ENCODE measurements around the gene MRPS5. TPM values are rescaled to one million over a fixed set of nuclear protein-coding genes. Genes with fewer than 3 reads are reported as not detected.

The MRPS5 gene
- total RNA-seq, 2 experiments from 2014 or later = 93.0 to 96.1 TPM

- Mint-ChIP-seq H3K4me1 (ENCODE audit: low read depth) (peaks cover 76% of the 10 kb centered on the region), H3K9me3 (peaks cover 3% of the 10 kb centered on the region), H3K27ac (peak overlapping the region; percentile 23), H3K27me3 (no peaks in the 10 kb centered on the region), H3K4me3 (no peak overlapping the region), H3K36me3 (ENCODE audit: low read depth) (peaks cover 3% of the 10 kb centered on the region)
- ChIA-PET CTCF (interaction anchor here (1.1 to 4.6 kb wide), 7 partner anchors 9 to 72 kb away, joined by 3 to 31 read pairs (median 19); partner anchors contain the start of gene MAL), POLR2A (interaction anchor here (1.0 to 1.8 kb wide), 7 partner anchors 11 to 36 kb away, joined by 3 to 10 read pairs (median 4); partner anchors contain the start of gene MAL)
- intact Hi-C loops (cut with micrococcal nuclease) = no loop called here
- DNase-seq (peak; percentile 83), ATAC-seq (peak; percentile 74)
- TF ChIP-seq CTCF (IDR thresholded peaks at IDR 0.05) = no peak
These were observed 78.1 kb downstream of the MRPS5 start for GRCh38 chr2:95043300-95044093.

DNA sequence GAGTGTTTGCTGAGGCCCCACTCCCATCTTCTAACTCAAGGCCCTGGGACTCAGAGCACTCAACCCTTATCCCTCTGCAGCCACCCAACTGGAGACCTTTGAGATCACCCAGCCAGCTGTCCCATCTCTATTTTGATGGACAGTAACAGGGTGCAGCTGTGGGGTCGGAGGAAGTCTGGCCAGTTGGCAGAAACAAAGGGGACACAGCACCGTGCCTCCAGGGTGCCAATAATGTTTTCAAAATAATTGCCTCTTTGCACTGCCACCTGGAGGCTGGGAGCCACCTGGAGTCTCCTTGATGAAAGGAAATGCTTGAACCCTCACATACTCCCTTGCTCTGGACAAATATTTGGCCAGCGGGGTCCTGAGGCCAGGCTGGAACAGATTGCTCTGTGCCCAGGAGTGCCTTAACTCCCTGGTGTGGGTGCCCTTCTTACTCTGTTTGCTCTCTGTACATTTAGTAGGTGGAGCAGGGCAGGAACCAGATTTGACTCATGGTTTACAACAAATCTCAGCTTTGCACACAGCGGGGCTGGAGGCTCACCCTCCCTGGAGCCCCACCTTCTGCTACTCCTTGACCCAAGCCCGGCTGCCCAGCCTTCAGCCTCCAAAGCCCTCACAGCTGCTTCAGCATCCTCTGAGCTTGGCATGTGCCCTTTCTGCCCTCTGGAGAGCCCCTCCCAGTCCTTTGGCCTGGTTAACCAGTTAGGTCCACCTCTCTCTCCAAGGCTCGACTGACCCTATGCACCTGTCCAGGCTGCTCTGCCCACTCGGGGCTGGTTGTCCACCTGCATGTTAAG is 78.9 kb downstream of the MRPS5 start:
- peaks cover 82% of the 10 kb centered on the region for H3K4me1 Mint-ChIP-seq (ENCODE audit: low read depth)
- H3K9me3 Mint-ChIP-seq = peaks cover 11% of the 10 kb centered on the region
- intact Hi-C loops (cut with micrococcal nuclease) = no loop called here
- CTCF ChIA-PET = interaction anchor here (0.7 to 4.6 kb wide), 10 partner anchors 9 to 86 kb away, joined by 3 to 31 read pairs (median 16); partner anchors contain the start of gene MAL
- POLR2A ChIA-PET = interaction anchor here (1.0 to 1.8 kb wide), 7 partner anchors 10 to 21 kb away, joined by 3 to 10 read pairs (median 4); partner anchors contain the start of gene MAL
- no peak for TF ChIP-seq CTCF (IDR thresholded peaks at IDR 0.05)
- H3K27ac Mint-ChIP-seq = peak overlapping the region; percentile 23
- ATAC-seq (peak; percentile 17), DNase-seq (no peak)
- no peak overlapping the region for H3K4me3 Mint-ChIP-seq
- H3K27me3 Mint-ChIP-seq = no peaks in the 10 kb centered on the region
- peaks cover 6% of the 10 kb centered on the region for H3K36me3 Mint-ChIP-seq (ENCODE audit: low read depth)

DNA sequence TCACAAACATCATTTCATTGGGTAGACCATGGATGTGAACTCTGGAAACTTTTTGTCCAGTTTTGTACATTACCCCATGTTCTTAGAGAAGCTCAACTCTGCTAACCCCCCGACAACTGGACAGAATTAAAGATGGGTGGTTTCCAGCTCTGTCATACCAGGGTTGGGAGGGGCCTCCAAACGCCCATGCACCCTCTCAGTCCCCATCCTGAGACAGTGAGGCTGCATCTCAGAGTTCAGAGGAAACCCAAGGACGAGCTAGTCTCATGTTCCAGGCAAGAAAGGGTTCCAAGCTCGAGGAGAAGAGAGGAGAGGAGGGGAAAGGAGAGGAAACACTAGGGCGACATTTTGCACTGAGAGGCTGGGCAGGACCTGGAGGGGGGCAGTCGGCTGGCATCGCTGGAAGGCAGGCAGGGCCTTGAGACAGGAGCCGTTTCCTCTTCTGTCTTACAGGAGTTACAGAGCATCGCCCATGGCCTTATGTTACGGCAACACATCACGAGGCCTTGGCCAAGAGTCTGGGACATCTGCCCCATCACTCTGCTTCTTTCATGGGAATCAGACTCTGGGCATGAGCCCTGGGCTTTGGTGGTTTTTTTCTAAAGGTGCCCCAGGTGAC is 79.7 kb downstream of the MRPS5 start:
- ChIA-PET CTCF (interaction anchor here (0.7 to 4.6 kb wide), 9 partner anchors 8 to 86 kb away, joined by 3 to 20 read pairs (median 4); partner anchors contain the start of gene MAL), POLR2A (interaction anchor here (1.4 to 1.6 kb wide), 2 partner anchors 15 to 16 kb away, joined by 4 read pairs; partner anchors contain the start of gene MAL)
- TF ChIP-seq CTCF (IDR thresholded peaks at IDR 0.05) = no peak
- ATAC-seq = peak; percentile 57
- peaks cover 12% of the 10 kb centered on the region for H3K36me3 Mint-ChIP-seq (ENCODE audit: low read depth)
- H3K4me1 Mint-ChIP-seq (ENCODE audit: low read depth) = peaks cover 84% of the 10 kb centered on the region
- H3K27ac Mint-ChIP-seq = peak overlapping the region; percentile 54
- H3K9me3 Mint-ChIP-seq = peaks cover 18% of the 10 kb centered on the region
- intact Hi-C loops (cut with micrococcal nuclease) = no loop called here
- peak; percentile 46 for DNase-seq
- H3K27me3 Mint-ChIP-seq = no peaks in the 10 kb centered on the region
- H3K4me3 Mint-ChIP-seq = no peak overlapping the region

GRCh38 chr2:95041060-95041823 is 80.4 kb downstream of the MRPS5 start:
- intact Hi-C loops (cut with micrococcal nuclease) = no loop called here
- Mint-ChIP-seq H3K9me3 (peaks cover 24% of the 10 kb centered on the region), H3K4me1 (ENCODE audit: low read depth) (peaks cover 84% of the 10 kb centered on the region), H3K36me3 (ENCODE audit: low read depth) (peaks cover 18% of the 10 kb centered on the region), H3K27me3 (no peaks in the 10 kb centered on the region), H3K4me3 (no peak overlapping the region), H3K27ac (peak overlapping the region; percentile 54)
- peak; percentile 45 for ATAC-seq
- peak; percentile 50 for DNase-seq
- ChIA-PET CTCF (interaction anchor here (1.1 to 4.6 kb wide), 9 partner anchors 12 to 85 kb away, joined by 3 to 20 read pairs (median 4); partner anchors contain the start of gene MAL), POLR2A (interaction anchor here (0.9 to 1.8 kb wide), 4 partner anchors 12 to 20 kb away, joined by 3 to 4 read pairs (median 4); partner anchors contain the start of gene MAL)
- TF ChIP-seq CTCF (IDR thresholded peaks at IDR 0.05) = no peak

Data from activated CD8-positive, alpha-beta T cell treated with anti-CD3 and anti-CD28 coated beads for 36 hours (primary cell).